ENCODE measurements around the gene KRTAP20-1.

KRTAP20-1 gene

GRCh38 chr21:30616125-30616524 is at the start of gene KRTAP20-1:
Gene KRTAP20-1 (plus strand): TSS chr21:30616425. CDS start chr21:30616455, 30 bp downstream.
- no peak for DNase-seq (ENCODE audit: low spot score)

DNA sequence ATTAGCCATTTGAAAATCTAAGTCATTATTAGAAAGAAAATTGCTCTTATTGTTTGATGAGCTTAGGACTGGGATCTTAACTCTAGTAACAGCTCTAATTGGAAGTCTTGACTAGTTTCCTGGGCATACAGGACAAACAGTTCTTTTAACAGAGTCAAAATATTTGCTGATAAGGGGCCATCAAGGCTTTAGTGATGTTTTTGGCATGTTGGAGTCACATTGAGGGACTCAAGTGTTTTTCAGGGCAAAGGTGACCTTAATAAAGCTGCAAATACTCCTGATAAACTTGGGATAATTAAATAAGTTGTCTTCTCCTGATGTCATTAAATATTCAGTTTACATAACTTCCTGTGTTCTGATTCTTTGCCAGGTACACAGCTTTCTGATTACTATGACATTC is 48.6 kb upstream of the KRTAP20-1 start:
- DNase-seq (ENCODE audit: low spot score): no peak

- no peak for DNase-seq (ENCODE audit: low spot score)
Observed at GRCh38 chr21:30577766-30578165, 38.5 kb upstream of the KRTAP20-1 start.

DNA sequence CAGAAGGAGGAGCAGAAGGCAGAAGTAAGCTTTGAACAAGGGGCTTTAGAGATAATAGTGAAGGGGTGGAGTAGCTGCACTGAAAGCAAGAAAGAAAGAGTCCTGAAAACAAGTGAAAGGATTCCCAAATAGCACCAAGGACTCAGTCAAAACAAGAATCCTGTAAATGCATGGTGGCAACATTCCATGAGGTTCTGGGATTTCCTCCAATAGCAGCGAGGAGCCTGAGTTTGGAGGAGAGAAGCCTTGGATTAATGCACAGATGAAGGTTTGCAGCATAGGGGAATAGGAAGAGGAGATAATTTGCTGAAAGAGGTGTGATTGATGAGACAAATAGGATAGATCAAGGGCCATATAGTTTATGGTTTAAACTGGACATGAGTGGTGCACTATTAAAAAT is 36.9 kb upstream of the KRTAP20-1 start:
- no peak for DNase-seq (ENCODE audit: low spot score)

- DNase-seq (ENCODE audit: low spot score): no peak
Observed at GRCh38 chr21:30580132-30580531, 36.1 kb upstream of the KRTAP20-1 start.

GRCh38 chr21:30582870-30583269 is 33.4 kb upstream of the KRTAP20-1 start:
- DNase-seq (ENCODE audit: low spot score): no peak

DNA sequence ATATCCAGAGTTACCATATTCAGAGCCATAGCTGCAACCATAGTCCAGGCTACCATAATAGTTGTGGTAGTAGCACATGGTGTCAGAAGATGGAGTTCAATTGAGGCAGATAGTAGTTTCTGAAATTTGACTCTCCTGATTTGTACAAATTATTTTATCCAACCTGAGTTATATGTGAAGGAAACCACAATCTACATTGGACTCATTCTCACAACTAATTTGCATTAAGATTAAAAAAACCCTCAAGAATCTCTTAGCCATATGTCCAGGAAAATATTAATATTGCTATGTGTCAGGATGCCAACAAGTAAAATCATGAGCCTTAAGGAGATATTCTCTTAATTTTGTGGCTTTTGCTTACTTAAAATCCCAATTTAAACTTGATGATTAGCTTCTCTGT is 25.9 kb upstream of the KRTAP20-1 start, which contains the start of gene KRTAP22-2:
Gene KRTAP22-2, minus strand, starts transcription at position 101 of the 400 bp plus-strand sequence.
- DNase-seq (ENCODE audit: low spot score): no peak

- no peak for DNase-seq (ENCODE audit: low spot score)
Observed at GRCh38 chr21:30592140-30592539, 24.1 kb upstream of the KRTAP20-1 start, which contains the start of gene KRTAP6-3. Gene KRTAP6-3 (plus strand): TSS chr21:30592440. CDS start chr21:30592446, 6 bp downstream.

GRCh38 chr21:30598802-30599201 is 17.4 kb upstream of the KRTAP20-1 start, which contains the start of gene KRTAP6-2:
Gene KRTAP6-2 (minus strand): TSS chr21:30598902. CDS start chr21:30598874, 28 bp downstream.
- no peak for DNase-seq (ENCODE audit: low spot score)

- no peak for DNase-seq (ENCODE audit: low spot score)
Observed at GRCh38 chr21:30600787-30601186, 15.4 kb upstream of the KRTAP20-1 start, which contains the start of gene KRTAP22-1. Gene KRTAP22-1 (plus strand): TSS chr21:30601087.

DNA sequence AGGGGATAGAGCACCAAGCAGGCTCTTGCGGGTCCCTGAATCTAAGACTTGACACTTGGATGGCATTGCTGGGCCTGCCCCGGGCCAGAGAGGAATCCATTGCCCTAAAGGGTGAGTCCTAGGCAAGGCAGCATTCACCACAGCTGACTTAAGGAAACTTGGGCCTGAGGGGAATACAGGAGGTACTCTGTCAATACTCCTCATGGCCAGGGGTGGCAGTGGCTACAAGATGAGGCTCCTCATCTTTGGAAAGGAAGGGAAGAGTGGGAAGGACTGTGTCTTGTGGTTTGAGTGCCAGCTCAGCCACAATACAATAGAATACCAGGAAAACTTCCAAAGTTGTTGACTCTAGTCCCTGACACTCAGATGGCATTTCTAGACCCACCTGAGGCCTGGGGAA is 10.3 kb upstream of the KRTAP20-1 start:
- no peak for DNase-seq (ENCODE audit: low spot score)

- no peak for DNase-seq (ENCODE audit: low spot score)
Observed at GRCh38 chr21:30612132-30612531, 4.1 kb upstream of the KRTAP20-1 start.

- no peak for DNase-seq (ENCODE audit: low spot score)
Observed at GRCh38 chr21:30613836-30614235, 2.4 kb upstream of the KRTAP20-1 start, which contains the start of gene KRTAP6-1. Gene KRTAP6-1 (minus strand): TSS chr21:30613930. CDS start chr21:30613904, 26 bp downstream.

GRCh38 chr21:30615199-30615598 is 1.0 kb upstream of the KRTAP20-1 start:
- DNase-seq (ENCODE audit: low spot score): no peak

DNA sequence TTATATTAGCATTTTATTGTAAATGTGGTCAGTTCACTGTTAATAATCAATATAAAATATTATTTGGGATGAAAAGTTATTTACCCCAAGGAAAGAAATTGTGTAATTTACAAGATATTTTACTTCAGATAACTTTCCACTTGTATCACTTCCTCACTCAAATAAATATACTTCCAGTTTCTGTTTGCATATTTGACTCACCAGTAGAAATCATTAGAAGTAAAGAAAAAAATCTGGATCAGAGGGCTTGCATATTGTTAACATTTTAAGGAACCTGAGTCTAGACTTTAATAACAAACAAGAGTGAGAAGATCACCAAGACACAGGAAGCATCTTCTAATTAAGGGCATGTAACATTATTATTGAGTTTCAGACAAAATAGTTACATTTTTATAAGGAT is 3.9 kb downstream of the KRTAP20-1 start:
- no peak for DNase-seq (ENCODE audit: low spot score)

GRCh38 chr21:30620522-30620921 is 4.3 kb downstream of the KRTAP20-1 start, which contains the start of gene KRTAP20-4:
Gene KRTAP20-4 (plus strand): TSS chr21:30620627.
- no peak for DNase-seq (ENCODE audit: low spot score)

DNA sequence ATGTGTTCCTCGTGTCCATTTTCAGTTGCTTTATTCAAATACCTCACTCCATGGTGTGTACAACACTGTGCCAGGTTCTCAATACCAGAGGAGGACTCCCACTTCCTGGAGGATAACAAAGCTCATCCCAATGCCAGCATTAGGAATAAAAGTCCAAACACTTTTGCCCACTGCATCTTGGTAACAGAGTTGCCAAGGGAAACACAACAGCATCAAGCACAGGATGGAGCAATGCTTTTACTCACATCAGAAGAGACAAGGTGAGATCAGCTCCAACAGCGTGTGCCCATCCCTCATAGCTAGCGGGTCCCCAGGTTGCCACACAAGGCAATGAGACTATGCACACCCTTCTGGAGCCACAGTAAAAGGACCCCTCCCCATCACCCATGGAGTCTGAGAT is 7.1 kb downstream of the KRTAP20-1 start:
- no peak for DNase-seq (ENCODE audit: low spot score)

GRCh38 chr21:30625449-30626165 is 9.4 kb downstream of the KRTAP20-1 start:
- DNase-seq (ENCODE audit: low spot score): no peak

DNA sequence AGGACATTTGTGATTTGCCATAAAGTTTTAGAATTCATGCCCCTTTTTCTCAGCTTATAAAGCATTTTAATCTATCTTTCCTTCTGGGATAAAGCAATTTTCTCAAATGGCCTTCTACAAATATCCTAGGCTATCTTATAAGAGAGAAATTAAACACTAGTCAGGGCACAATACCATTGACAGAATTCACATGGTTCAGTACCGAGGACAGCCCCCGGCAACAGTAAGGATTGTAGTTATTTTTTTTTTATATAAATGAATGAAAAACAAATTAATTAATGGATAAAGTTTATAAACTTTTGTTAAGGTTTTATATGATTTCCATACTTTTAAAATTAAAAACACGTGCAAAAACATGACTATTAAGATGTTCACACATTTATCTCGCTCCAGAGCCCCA is 11.9 kb downstream of the KRTAP20-1 start:
- DNase-seq (ENCODE audit: low spot score): no peak

- no peak for DNase-seq (ENCODE audit: low spot score)
Observed at GRCh38 chr21:30629200-30629599, 13.0 kb downstream of the KRTAP20-1 start.

DNA sequence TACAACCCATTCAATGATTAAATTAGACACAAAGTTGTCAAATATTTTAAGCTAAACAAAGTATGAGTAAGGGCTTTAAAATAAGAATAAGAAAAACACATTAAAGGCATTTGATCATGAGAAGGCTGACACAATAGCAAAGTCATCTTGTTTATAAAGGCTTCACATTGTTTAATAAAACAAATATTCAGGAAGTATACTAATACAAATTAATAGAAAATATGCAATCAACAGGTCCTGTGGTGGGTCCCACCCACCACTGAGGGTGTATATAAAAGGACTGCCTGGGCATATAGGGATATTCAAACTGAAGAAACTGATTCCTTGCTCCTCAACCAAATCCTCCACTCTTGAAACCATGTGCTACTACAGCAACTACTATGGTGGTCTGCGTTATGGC is 18.7 kb downstream of the KRTAP20-1 start, which contains the start of gene KRTAP20-2:
Gene KRTAP20-2, plus strand, starts transcription at position 301 of the 400 bp plus-strand sequence. Its CDS starts 58 bp downstream, at position 359.
- DNase-seq (ENCODE audit: low spot score): no peak

DNA sequence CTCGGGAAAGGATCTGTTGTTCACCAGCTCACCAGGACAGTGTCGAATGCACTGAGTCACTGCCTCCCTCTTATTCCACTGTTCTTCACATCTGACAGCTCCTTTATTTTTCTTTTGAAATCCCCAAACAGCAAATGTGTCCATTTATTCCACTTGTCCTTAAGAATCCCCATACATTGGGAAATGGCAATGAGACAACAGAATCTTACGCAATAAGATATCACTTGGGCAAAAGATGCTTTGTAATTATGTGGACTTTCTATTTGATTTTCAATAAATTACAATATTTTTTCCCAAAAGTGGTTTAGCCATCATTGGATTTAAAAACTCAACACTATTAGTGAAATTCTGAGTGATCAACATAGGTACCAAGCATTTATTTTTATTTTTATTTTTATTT is 22.5 kb downstream of the KRTAP20-1 start:
- no peak for DNase-seq (ENCODE audit: low spot score)

- no peak for DNase-seq (ENCODE audit: low spot score)
Observed at GRCh38 chr21:30642564-30642963, 26.3 kb downstream of the KRTAP20-1 start, which contains the start of gene KRTAP20-3. Gene KRTAP20-3 (plus strand): TSS chr21:30642864.
